H9 (cell line): ENCODE results near the gene HMGXB4. TPM values are rescaled to one million over a fixed set of nuclear protein-coding genes. Genes with fewer than 3 reads are reported as not detected.

ENCODE experiments used
- DNase-seq: peaks from one replicate; pipeline ENCODE4 v3.0.0-alpha.2; 2017
- H2AFZ ChIP-seq: one replicate; pipeline ENCODE4 v1.6.1; 2013; ENCODE audit warnings: mild to moderate bottlenecking, low read length, control low read depth, moderate library complexity
- H2AK5ac ChIP-seq: 2 replicates; pipeline ENCODE4 v1.6.1; 2013; ENCODE audit warnings: low read length, control low read depth, mixed read lengths; ENCODE audit not compliant: insufficient read length
- H2BK120ac ChIP-seq: one replicate; pipeline ENCODE4 v1.6.1; 2013; ENCODE audit warnings: low read depth, mild to moderate bottlenecking, low read length, control low read depth, inconsistent platforms; ENCODE audit not compliant: poor library complexity, severe bottlenecking
- H2BK12ac ChIP-seq: 2 replicates; pipeline ENCODE4 v1.6.1; 2013; ENCODE audit warnings: low read length, control low read depth, mixed read lengths, low read depth; ENCODE audit not compliant: insufficient read length
- H2BK15ac ChIP-seq: 2 replicates; pipeline ENCODE4 v1.6.1; 2013; ENCODE audit warnings: low read depth, low read length, control low read depth
- H2BK20ac ChIP-seq: one replicate; pipeline ENCODE4 v1.6.1; 2013; ENCODE audit warnings: low read depth, mild to moderate bottlenecking, low read length, control low read depth, inconsistent platforms; ENCODE audit not compliant: poor library complexity, severe bottlenecking
- H2BK5ac ChIP-seq: 2 replicates; pipeline ENCODE4 v1.6.1; 2013; ENCODE audit warnings: low read length, control low read depth, mixed read lengths; ENCODE audit not compliant: insufficient read length
- H3K14ac ChIP-seq: 2 replicates; pipeline ENCODE4 v1.6.1; 2013; ENCODE audit warnings: low read length, control low read depth; ENCODE audit not compliant: insufficient read depth
- H3K18ac ChIP-seq: 2 replicates; pipeline ENCODE4 v1.6.1; 2013; ENCODE audit warnings: low read depth, mild to moderate bottlenecking, mixed read lengths, low read length, control low read depth; ENCODE audit not compliant: insufficient read length
- H3K23ac ChIP-seq: 2 replicates; pipeline ENCODE4 v1.6.1; 2013; ENCODE audit warnings: low read length, control low read depth, mixed read lengths, low read depth; ENCODE audit not compliant: insufficient read length
- H3K23me2 ChIP-seq: 2 replicates; pipeline ENCODE4 v1.6.1; 2013; ENCODE audit warnings: low read depth, mild to moderate bottlenecking, mixed read lengths, low read length, control low read depth; ENCODE audit not compliant: insufficient read length, poor library complexity, severe bottlenecking
- H3K27ac ChIP-seq: 2 replicates; pipeline ENCODE4 v1.5.1; 2013; ENCODE audit warnings: low read length, control low read depth, mixed read lengths, low read depth; ENCODE audit not compliant: insufficient read length
- H3K27me3 ChIP-seq: 2 replicates; pipeline ENCODE4 v1.6.1; 2013; ENCODE audit warnings: low read length, control low read depth, inconsistent platforms; ENCODE audit not compliant: insufficient read depth
- H3K4ac ChIP-seq: 2 replicates; pipeline ENCODE4 v1.6.1; 2013; ENCODE audit warnings: low read depth, mild to moderate bottlenecking, control low read depth, inconsistent platforms, low read length, moderate library complexity
- H3K4me1 ChIP-seq: 2 replicates; pipeline ENCODE4 v1.6.1; 2013; ENCODE audit warnings: low read length, control low read depth, inconsistent platforms; ENCODE audit not compliant: insufficient read depth
- H3K4me2 ChIP-seq: 2 replicates; pipeline ENCODE4 v1.6.1; 2013; ENCODE audit warnings: low read length, control low read depth, mixed read lengths; ENCODE audit not compliant: insufficient read length, insufficient read depth
- H3K56ac ChIP-seq: 2 replicates; pipeline ENCODE4 v1.6.1; 2013; ENCODE audit warnings: low read depth, mild to moderate bottlenecking, mixed read lengths, low read length, control low read depth; ENCODE audit not compliant: insufficient read length
- H3K79me1 ChIP-seq: 2 replicates; pipeline ENCODE4 v1.6.1; 2013; ENCODE audit warnings: low read depth, mild to moderate bottlenecking, moderate library complexity, low read length, control low read depth, inconsistent platforms; ENCODE audit not compliant: insufficient read depth, poor library complexity, severe bottlenecking
- H3K79me2 ChIP-seq: 2 replicates; pipeline ENCODE4 v1.6.1; 2013; ENCODE audit warnings: low read length, control low read depth, inconsistent platforms; ENCODE audit not compliant: insufficient read depth
- H3K9ac ChIP-seq: 2 replicates; pipeline ENCODE4 v1.6.1; 2013; ENCODE audit warnings: low read length, control low read depth, mixed read lengths; ENCODE audit not compliant: insufficient read length; ENCODE audit errors: extremely low read depth
- H3K9me3 ChIP-seq: one replicate; pipeline ENCODE4 v1.6.1; 2013; ENCODE audit warnings: low read depth, low read length, inconsistent platforms; ENCODE audit not compliant: control insufficient read depth
- H3T11ph ChIP-seq: one replicate; pipeline ENCODE4 v1.6.1; 2013; ENCODE audit warnings: mild to moderate bottlenecking, low read length, control low read depth, inconsistent platforms
- H4K20me1 ChIP-seq: one replicate; pipeline ENCODE4 v1.6.1; 2013; ENCODE audit not compliant: control insufficient read depth, insufficient read length, insufficient read depth
- H4K5ac ChIP-seq: 2 replicates; pipeline ENCODE4 v1.6.1; 2013; ENCODE audit warnings: low read depth, mild to moderate bottlenecking, mixed read lengths, low read length, control low read depth; ENCODE audit not compliant: insufficient read length
- H4K8ac ChIP-seq: replicated peaks from 2 replicates; pipeline ENCODE4 v1.6.1; 2013; ENCODE audit warnings: low read length, control low read depth, mixed read lengths, low read depth; ENCODE audit not compliant: insufficient read length
- H4K91ac ChIP-seq: 2 replicates; pipeline ENCODE4 v1.6.1; 2013; ENCODE audit warnings: low read depth, mild to moderate bottlenecking, moderate library complexity, mixed read lengths, low read length, control low read depth; ENCODE audit not compliant: insufficient read length
- H3K27ac Mint-ChIP-seq, 3 experiments: 2 replicates in 2 of 3; 3 replicates in 1 of 3; pipeline ENCODE4 v1.8.0; 2020 to 2021; ENCODE audit warnings: mixed read lengths in 3 of 3, mild to moderate bottlenecking in 1 of 3, moderate library complexity in 1 of 3
- H3K27me3 Mint-ChIP-seq: 2 replicates; pipeline ENCODE4 v1.8.0; 2021; ENCODE audit warnings: low read depth, mild to moderate bottlenecking, moderate library complexity, mixed read lengths
- H3K36me3 Mint-ChIP-seq, 3 experiments: 2 replicates in 2 of 3; 3 replicates in 1 of 3; pipeline ENCODE4 v1.8.0; 2020 to 2021; ENCODE audit warnings: low read depth in 3 of 3, mixed read lengths in 3 of 3; ENCODE audit not compliant: insufficient read depth in 1 of 3
- H3K4me1 Mint-ChIP-seq, 2 experiments: 2 replicates each; pipeline ENCODE4 v1.8.0; 2020; ENCODE audit warnings: mixed read lengths in 2 of 2
- H3K4me3 Mint-ChIP-seq, 2 experiments: 2 replicates in 1 of 2; 3 replicates in 1 of 2; pipeline ENCODE4 v1.8.0; 2020 to 2021; ENCODE audit warnings: mild to moderate bottlenecking in 2 of 2, mixed read lengths in 2 of 2, moderate library complexity in 1 of 2
- H3K9me3 Mint-ChIP-seq, 2 experiments: 2 replicates in 1 of 2; 3 replicates in 1 of 2; pipeline ENCODE4 v1.8.0; 2020; ENCODE audit warnings: mild to moderate bottlenecking in 2 of 2, mixed read lengths in 2 of 2, moderate library complexity in 1 of 2
- WGBS: extraction: QIAGEN DNeasy Blood & Tissue Kit; methylation state at CpG from one replicate; pipeline ENCODE4 v1.1.7; 2013; ENCODE audit warnings: missing lambda C conversion rate, low lambda C conversion rate, mixed read lengths; ENCODE audit not compliant: insufficient read length; ENCODE audit errors: extremely low coverage; 5-methylcytosine and 5-hydroxymethylcytosine counted together
- total RNA-seq: library from RNA; stranded (reverse); gene quantifications from 2 replicates; pipeline ENCODE4 v1.2.1, GENCODE V29; 2021
- TF ChIP-seq, protein P1 (sequence below): fragments of 200-600 bp; sonication (generic); conservative IDR thresholded peaks from 3 replicates; pipeline ENCODE4 v1.8.0; 2021; ENCODE audit warnings: antibody characterized with exemption, mild to moderate bottlenecking

Gene HMGXB4
- total RNA-seq, 1 experiment from 2014 or later: 33.5 TPM

DNA sequence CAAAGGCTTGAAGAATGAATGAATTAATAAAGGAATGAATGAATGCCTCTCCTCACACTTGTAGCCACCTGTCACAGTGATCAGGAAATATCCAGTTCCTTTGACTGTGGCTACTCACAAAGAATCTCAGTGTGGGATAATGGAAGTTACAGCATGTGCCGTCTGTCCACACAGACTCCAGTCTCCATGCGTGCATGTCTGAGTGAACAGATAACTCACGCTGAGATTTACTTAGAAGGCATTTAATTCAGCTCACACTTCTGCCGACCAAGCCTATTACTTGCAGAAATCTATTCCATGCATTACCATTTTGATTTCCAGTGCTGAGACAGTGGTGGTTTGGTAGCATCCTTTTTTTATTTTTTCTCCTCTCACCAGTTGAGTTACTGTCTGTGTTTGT, 32.3 kb upstream of the HMGXB4 start:
- no peaks in the 10 kb centered on the region for H3K23me2 ChIP-seq
- H2BK120ac ChIP-seq: no peak overlapping the region
- H3K9me3 Mint-ChIP-seq: peaks cover 0 to 4% of the 10 kb centered on the region in 2 experiments; a peak in 2 of 5 replicates
- H3K79me2 ChIP-seq: no peaks in the 10 kb centered on the region
- no peak overlapping the region for H3K4me2 ChIP-seq
- H4K91ac ChIP-seq: no peak overlapping the region
- no peak overlapping the region for H2AFZ ChIP-seq
- H3K27me3 Mint-ChIP-seq: peaks cover 4% of the 10 kb centered on the region
- no peak overlapping the region for H3K9ac ChIP-seq
- no peak overlapping the region for H3K18ac ChIP-seq
- H3T11ph ChIP-seq: no peak overlapping the region
- no peaks in the 10 kb centered on the region; the same call in none of the 2 replicates for H3K4me1 ChIP-seq
- H3K4me1 Mint-ChIP-seq: peaks cover 20 to 24% of the 10 kb centered on the region in 2 experiments
- peaks cover 2% of the 10 kb centered on the region; the same call in 1 of the 2 replicates for H3K27me3 ChIP-seq
- H3K56ac ChIP-seq: no peak overlapping the region
- no peaks in the 10 kb centered on the region for H4K20me1 ChIP-seq
- no peak overlapping the region for H3K14ac ChIP-seq
- no peaks in the 10 kb centered on the region for H3K79me1 ChIP-seq
- no peak overlapping the region for H2BK15ac ChIP-seq
- no peak overlapping the region for H2BK5ac ChIP-seq
- peak overlapping the region in 1 of 3 experiments; percentile 42; a peak in 1 of 7 replicates for H3K27ac Mint-ChIP-seq
- no peak overlapping the region for H4K5ac ChIP-seq
- no peak overlapping the region for H3K4me3 Mint-ChIP-seq
- no peak overlapping the region for H3K27ac ChIP-seq
- TF ChIP-seq, protein P1, sequence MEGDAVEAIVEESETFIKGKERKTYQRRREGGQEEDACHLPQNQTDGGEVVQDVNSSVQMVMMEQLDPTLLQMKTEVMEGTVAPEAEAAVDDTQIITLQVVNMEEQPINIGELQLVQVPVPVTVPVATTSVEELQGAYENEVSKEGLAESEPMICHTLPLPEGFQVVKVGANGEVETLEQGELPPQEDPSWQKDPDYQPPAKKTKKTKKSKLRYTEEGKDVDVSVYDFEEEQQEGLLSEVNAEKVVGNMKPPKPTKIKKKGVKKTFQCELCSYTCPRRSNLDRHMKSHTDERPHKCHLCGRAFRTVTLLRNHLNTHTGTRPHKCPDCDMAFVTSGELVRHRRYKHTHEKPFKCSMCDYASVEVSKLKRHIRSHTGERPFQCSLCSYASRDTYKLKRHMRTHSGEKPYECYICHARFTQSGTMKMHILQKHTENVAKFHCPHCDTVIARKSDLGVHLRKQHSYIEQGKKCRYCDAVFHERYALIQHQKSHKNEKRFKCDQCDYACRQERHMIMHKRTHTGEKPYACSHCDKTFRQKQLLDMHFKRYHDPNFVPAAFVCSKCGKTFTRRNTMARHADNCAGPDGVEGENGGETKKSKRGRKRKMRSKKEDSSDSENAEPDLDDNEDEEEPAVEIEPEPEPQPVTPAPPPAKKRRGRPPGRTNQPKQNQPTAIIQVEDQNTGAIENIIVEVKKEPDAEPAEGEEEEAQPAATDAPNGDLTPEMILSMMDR: no peak
- H2BK20ac ChIP-seq: no peak overlapping the region
- no CpG with 5 or more reads among the region's 4 CpGs for WGBS
- H3K36me3 Mint-ChIP-seq: no peaks in the 10 kb centered on the region; a peak in 1 of 7 replicates
- no peak overlapping the region for H3K4ac ChIP-seq
- DNase-seq: no peak
- H3K9me3 ChIP-seq: no peaks in the 10 kb centered on the region
- no peak overlapping the region for H3K23ac ChIP-seq
- H2AK5ac ChIP-seq: no peak overlapping the region
- H4K8ac ChIP-seq: no peak overlapping the region
- no peak overlapping the region for H2BK12ac ChIP-seq
